Activated CD8-positive, alpha-beta T cell treated with anti-CD3 and anti-CD28 coated beads for 36 hours (primary cell): ENCODE results near the gene ADPRS. TPM values are rescaled to one million over a fixed set of nuclear protein-coding genes. Genes with fewer than 3 reads are reported as not detected.

ENCODE experiments used
- ATAC-seq: fragments of 200-7000 bp; cut with Tn5 transposase; one replicate; pipeline ENCODE4 v1.10.0; 2021; ENCODE audit warnings: mild to moderate bottlenecking, moderate library complexity
- CTCF ChIA-PET: fragments of 350-600 bp; sonication (Branson Sonifier 250); formaldehyde crosslinking; loops from one replicate; lab custom pipeline; 2021; ENCODE audit warnings: antibody characterized with exemption; lab: Charles Lee
- POLR2A ChIA-PET: fragments of 350-600 bp; sonication (Branson Sonifier 250); formaldehyde crosslinking; loops from one replicate; lab custom pipeline; 2021; ENCODE audit warnings: antibody characterized with exemption; lab: Charles Lee
- DNase-seq: peaks from one replicate; pipeline ENCODE4 v3.0.0-alpha.2; 2020
- H3K27ac Mint-ChIP-seq: one replicate; pipeline ENCODE4 v1.8.0; 2021; ENCODE audit warnings: mild to moderate bottlenecking, mixed read lengths
- H3K27me3 Mint-ChIP-seq: one replicate; pipeline ENCODE4 v1.8.0; 2021; ENCODE audit warnings: mixed read lengths
- H3K36me3 Mint-ChIP-seq: one replicate; pipeline ENCODE4 v1.8.0; 2021; ENCODE audit warnings: low read depth, mixed read lengths
- H3K4me1 Mint-ChIP-seq: one replicate; pipeline ENCODE4 v1.8.0; 2021; ENCODE audit warnings: low read depth, mixed read lengths
- H3K4me3 Mint-ChIP-seq: one replicate; pipeline ENCODE4 v1.8.0; 2021; ENCODE audit warnings: mild to moderate bottlenecking, moderate library complexity, mixed read lengths
- H3K9me3 Mint-ChIP-seq: one replicate; pipeline ENCODE4 v1.8.0; 2021; ENCODE audit warnings: mixed read lengths
- CTCF ChIP-seq: fragments of 200-600 bp; IDR thresholded peaks from one replicate; pipeline ENCODE4 v1.8.0; 2022; ENCODE audit warnings: antibody characterized with exemption, mild to moderate bottlenecking
- intact Hi-C: fragments of 100-400 bp; cut with micrococcal nuclease; formaldehyde crosslinking; loops from one replicate; pipeline ENCODE4 v1.10.0; 2022
- total RNA-seq, 2 experiments: library from RNA; stranded (reverse); gene quantifications; one replicate each; pipeline ENCODE4 v1.2.3, GENCODE V29; 2021

Gene ADPRS
- total RNA-seq, 2 experiments from 2014 or later: 52.7 to 54.9 TPM

DNA sequence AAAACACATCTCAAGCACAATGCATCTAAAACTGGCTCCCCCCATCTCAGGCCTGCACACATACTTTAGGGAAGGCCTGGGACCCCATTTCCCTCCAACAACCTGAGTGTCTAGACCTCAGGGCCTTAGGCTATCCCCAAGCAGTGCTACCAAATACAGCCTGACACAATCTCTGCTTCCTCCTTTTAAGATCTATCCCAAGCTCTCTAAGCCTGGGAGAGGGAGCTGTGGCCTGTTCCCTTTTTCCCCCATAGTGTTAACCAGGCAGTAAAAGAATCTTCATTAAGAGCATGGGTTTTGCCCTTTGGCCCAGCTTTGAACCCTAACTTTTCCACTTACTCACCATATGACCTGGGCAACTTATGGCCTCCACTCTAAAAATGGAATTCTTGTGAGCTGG is 47.1 kb downstream of the ADPRS start:
- DNase-seq (no peak), ATAC-seq (no peak)
- H3K4me3 Mint-ChIP-seq: no peak overlapping the region
- H3K27me3 Mint-ChIP-seq: no peaks in the 10 kb centered on the region
- H3K27ac Mint-ChIP-seq: no peak overlapping the region
- ChIA-PET CTCF (interaction anchor here (0.9 to 6.3 kb wide), 17 partner anchors 9 to 230 kb away, joined by 3 to 86 read pairs (median 7); partner anchors contain the start of genes ADPRS and EVA1B), POLR2A (interaction anchor here (0.6 to 2.4 kb wide), 4 partner anchors 13 to 263 kb away, joined by 3 to 8 read pairs (median 3); partner anchors contain the start of gene TRAPPC3)
- peaks cover 7% of the 10 kb centered on the region for H3K36me3 Mint-ChIP-seq
- no peaks in the 10 kb centered on the region for H3K9me3 Mint-ChIP-seq
- H3K4me1 Mint-ChIP-seq: peaks cover 9% of the 10 kb centered on the region
- intact Hi-C loops: loop anchor here (2.0 kb wide), 1 partner anchor 35 kb away; no protein-coding TSS in a partner anchor
- TF ChIP-seq CTCF: no peak

- TF ChIP-seq CTCF: no peak
- no peaks in the 10 kb centered on the region for H3K27me3 Mint-ChIP-seq
- no peak overlapping the region for H3K4me3 Mint-ChIP-seq
- peaks cover 17% of the 10 kb centered on the region for H3K4me1 Mint-ChIP-seq
- peak overlapping the region; percentile 41 for H3K27ac Mint-ChIP-seq
- intact Hi-C loops: no loop called here
- ATAC-seq (no peak), DNase-seq (no peak)
- H3K9me3 Mint-ChIP-seq: no peaks in the 10 kb centered on the region
- ChIA-PET POLR2A (interaction anchor here (0.7 kb wide), 1 partner anchor 12 kb away, joined by 3 read pairs; the partner anchor contains the start of gene TRAPPC3), CTCF (interaction anchor here (2.4 to 6.3 kb wide), 4 partner anchors 8 to 52 kb away, joined by 12 to 86 read pairs (median 42); no protein-coding TSS in a partner anchor)
- H3K36me3 Mint-ChIP-seq: peaks cover 7% of the 10 kb centered on the region
Measured at GRCh38 chr1:36136535-36136934, 47.8 kb downstream of the ADPRS start.

GRCh38 chr1:36137226-36137625 is 48.5 kb downstream of the ADPRS start:
- ATAC-seq (no peak), DNase-seq (no peak)
- no peak overlapping the region for H3K27ac Mint-ChIP-seq
- CTCF ChIA-PET: interaction anchor here (6.3 kb wide), 1 partner anchor 36 kb away, joined by 86 read pairs; no protein-coding TSS in a partner anchor
- no peaks in the 10 kb centered on the region for H3K27me3 Mint-ChIP-seq
- H3K36me3 Mint-ChIP-seq: peaks cover 8% of the 10 kb centered on the region
- peaks cover 20% of the 10 kb centered on the region for H3K4me1 Mint-ChIP-seq
- no peaks in the 10 kb centered on the region for H3K9me3 Mint-ChIP-seq
- POLR2A ChIA-PET: no interaction called here
- H3K4me3 Mint-ChIP-seq: no peak overlapping the region
- TF ChIP-seq CTCF: no peak
- intact Hi-C loops: no loop called here

- no peak overlapping the region for H3K4me3 Mint-ChIP-seq
- DNase-seq (no peak), ATAC-seq (no peak)
- intact Hi-C loops: no loop called here
- H3K27me3 Mint-ChIP-seq: no peaks in the 10 kb centered on the region
- H3K4me1 Mint-ChIP-seq: peaks cover 23% of the 10 kb centered on the region
- peaks cover 8% of the 10 kb centered on the region for H3K36me3 Mint-ChIP-seq
- CTCF ChIA-PET: interaction anchor here (1.0 to 6.3 kb wide), 3 partner anchors 11 to 41 kb away, joined by 3 to 86 read pairs (median 3); no protein-coding TSS in a partner anchor
- no peaks in the 10 kb centered on the region for H3K9me3 Mint-ChIP-seq
- POLR2A ChIA-PET: no interaction called here
- peak overlapping the region; percentile 37 for H3K27ac Mint-ChIP-seq
- TF ChIP-seq CTCF: no peak
Measured at GRCh38 chr1:36137776-36138175, 49.1 kb downstream of the ADPRS start.

DNA sequence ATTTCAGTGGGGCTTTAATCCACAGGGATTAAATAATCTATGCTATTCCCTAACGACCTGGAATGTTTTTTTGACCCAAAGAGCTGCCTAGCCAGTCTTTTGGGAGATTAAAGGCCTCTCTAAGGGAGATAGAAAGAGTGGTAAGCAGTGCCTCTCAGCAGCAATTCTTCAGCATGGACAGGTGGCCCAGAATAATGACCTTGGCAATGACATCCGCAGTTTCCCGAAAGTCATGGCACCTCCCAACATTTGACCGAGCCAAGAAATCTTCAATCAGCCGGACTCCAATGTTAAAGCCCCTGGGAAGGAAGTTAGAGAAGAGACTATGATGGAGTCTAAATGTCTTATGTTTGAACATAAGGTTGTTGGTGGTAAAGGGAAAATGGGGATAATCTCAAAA is 50.8 kb downstream of the ADPRS start:
- intact Hi-C loops: no loop called here
- DNase-seq: no peak
- ATAC-seq: no peak
- H3K27ac Mint-ChIP-seq: no peak overlapping the region
- POLR2A ChIA-PET: interaction anchor here (1.1 to 1.2 kb wide), 2 partner anchors 20 to 50 kb away, joined by 3 to 4 read pairs; no protein-coding TSS in a partner anchor
- H3K27me3 Mint-ChIP-seq: no peaks in the 10 kb centered on the region
- CTCF ChIA-PET: interaction anchor here (1.1 kb wide), 1 partner anchor 40 kb away, joined by 5 read pairs; no protein-coding TSS in a partner anchor
- H3K4me3 Mint-ChIP-seq: no peak overlapping the region
- peaks cover 34% of the 10 kb centered on the region for H3K4me1 Mint-ChIP-seq
- TF ChIP-seq CTCF: no peak
- H3K36me3 Mint-ChIP-seq: peaks cover 11% of the 10 kb centered on the region
- no peaks in the 10 kb centered on the region for H3K9me3 Mint-ChIP-seq
